Astrocyte (in vitro differentiated cells and primary cell): ENCODE data around the gene JMJD6. TPM values are rescaled to one million over a fixed set of nuclear protein-coding genes. Genes with fewer than 3 reads are reported as not detected.

Experiments
- DNase-seq: peaks from one replicate; pipeline ENCODE4 v3.0.0-alpha.2; 2010; ENCODE audit warnings: low read depth
- FAIRE-seq: peaks from 2 replicates; lab custom pipeline; 2011; peaks lifted over from hg19 to GRCh38; lab: Jason Lieb, UNC
- H2AFZ ChIP-seq: 2 replicates; pipeline ENCODE4 v1.6.0; 2012; ENCODE audit warnings: low read depth, low read length, inconsistent platforms
- H3K27ac ChIP-seq: 2 replicates; pipeline ENCODE4 v1.5.1; 2011; ENCODE audit warnings: low read depth, low read length, inconsistent platforms
- H3K27me3 ChIP-seq: 2 replicates; pipeline ENCODE4 v1.6.0; 2011; ENCODE audit warnings: low read length, inconsistent platforms; ENCODE audit not compliant: insufficient read depth
- H3K36me3 ChIP-seq: 2 replicates; pipeline ENCODE4 v1.5.1; 2011; ENCODE audit warnings: low read length, inconsistent platforms; ENCODE audit not compliant: insufficient read depth
- H3K4me1 ChIP-seq: 2 replicates; pipeline ENCODE4 v1.5.1; 2011; ENCODE audit warnings: low read length, inconsistent platforms; ENCODE audit not compliant: insufficient read depth
- H3K4me2 ChIP-seq: 2 replicates; pipeline ENCODE4 v1.6.0; 2012; ENCODE audit warnings: low read length, inconsistent platforms
- H3K4me3 ChIP-seq: 2 replicates; pipeline ENCODE4 v1.5.1; 2011; ENCODE audit warnings: low read depth, mild to moderate bottlenecking, low read length, inconsistent platforms; ENCODE audit not compliant: insufficient read depth
- H3K79me2 ChIP-seq: 2 replicates; pipeline ENCODE4 v1.6.0; 2012; ENCODE audit warnings: mild to moderate bottlenecking, low read length, inconsistent platforms; ENCODE audit not compliant: insufficient read depth
- H3K9ac ChIP-seq: 2 replicates; pipeline ENCODE4 v1.6.0; 2012; ENCODE audit warnings: mild to moderate bottlenecking, low read length, inconsistent platforms
- H3K9me3 ChIP-seq: 2 replicates; pipeline ENCODE4 v1.5.1; 2012; ENCODE audit warnings: low read depth, mild to moderate bottlenecking, low read length, inconsistent platforms; ENCODE audit not compliant: insufficient read depth
- H4K20me1 ChIP-seq: 2 replicates; pipeline ENCODE4 v1.6.0; 2012; ENCODE audit warnings: low read length, inconsistent platforms; ENCODE audit not compliant: insufficient read depth
- H3K27ac Mint-ChIP-seq: one replicate; pipeline ENCODE4 v1.8.0; 2021; ENCODE audit warnings: mild to moderate bottlenecking, mixed read lengths; ENCODE audit not compliant: unreplicated experiment
- H3K27me3 Mint-ChIP-seq: one replicate; pipeline ENCODE4 v1.8.0; 2021; ENCODE audit warnings: low read depth, mixed read lengths; ENCODE audit not compliant: unreplicated experiment
- H3K36me3 Mint-ChIP-seq: one replicate; pipeline ENCODE4 v1.8.0; 2021; ENCODE audit warnings: low read depth, mixed read lengths; ENCODE audit not compliant: unreplicated experiment
- H3K4me1 Mint-ChIP-seq: one replicate; pipeline ENCODE4 v1.8.0; 2021; ENCODE audit warnings: low read depth, mixed read lengths; ENCODE audit not compliant: unreplicated experiment
- H3K4me3 Mint-ChIP-seq: one replicate; pipeline ENCODE4 v1.8.0; 2021; ENCODE audit warnings: mild to moderate bottlenecking, moderate library complexity, mixed read lengths; ENCODE audit not compliant: unreplicated experiment
- H3K9me3 Mint-ChIP-seq: one replicate; pipeline ENCODE4 v1.8.0; 2021; ENCODE audit warnings: mild to moderate bottlenecking, mixed read lengths; ENCODE audit not compliant: unreplicated experiment
- EZH2 ChIP-seq: IDR thresholded peaks from 2 replicates; pipeline ENCODE4 v1.6.1; 2012; ENCODE audit warnings: mild to moderate bottlenecking, low read length, inconsistent platforms; ENCODE audit not compliant: insufficient read depth
- total RNA-seq: library from RNA; stranded (reverse); gene quantifications from 2 replicates; pipeline ENCODE4 v1.2.1, GENCODE V29; 2021
- TF ChIP-seq, protein P1 (sequence below): IDR thresholded peaks from 2 replicates; pipeline ENCODE4 v1.5.1; 2011; ENCODE audit warnings: low read depth, mild to moderate bottlenecking, inconsistent platforms, low read length, moderate library complexity; ENCODE audit not compliant: insufficient read depth

JMJD6 gene
- total RNA-seq, 1 donor from 2014 or later = 45.5 TPM

DNA sequence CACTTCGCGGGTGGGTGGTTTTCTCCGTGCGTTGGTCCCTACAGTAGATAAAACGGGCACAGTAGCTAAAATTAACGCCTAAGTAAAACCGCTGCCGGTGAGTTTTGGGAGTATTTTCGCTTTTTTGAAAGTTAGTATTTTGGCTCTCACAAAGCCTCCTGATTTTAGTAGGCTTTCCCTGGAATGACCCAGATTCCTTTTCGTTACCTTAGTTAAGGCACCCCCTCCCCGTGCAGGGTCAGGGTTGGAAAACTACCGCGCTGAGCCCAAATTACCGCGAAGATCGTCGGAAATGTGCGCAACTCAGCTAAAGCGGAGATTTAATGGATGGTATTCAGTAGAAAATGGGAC, 54.5 kb downstream of the JMJD6 start:
- Mint-ChIP-seq H3K27me3 (no peaks in the 10 kb centered on the region), H3K36me3 (peaks cover 8% of the 10 kb centered on the region), H3K27ac (peak overlapping the region; percentile 67), H3K4me3 (peak overlapping the region; percentile 91), H3K9me3 (no peaks in the 10 kb centered on the region), H3K4me1 (peaks cover 13% of the 10 kb centered on the region)
- H3K4me1 ChIP-seq = peaks cover 14% of the 10 kb centered on the region
- H4K20me1 ChIP-seq = no peaks in the 10 kb centered on the region
- no peaks in the 10 kb centered on the region for H3K36me3 ChIP-seq
- FAIRE-seq (no peak), DNase-seq (no peak)
- TF ChIP-seq EZH2 = no peak
- TF ChIP-seq, protein P1, sequence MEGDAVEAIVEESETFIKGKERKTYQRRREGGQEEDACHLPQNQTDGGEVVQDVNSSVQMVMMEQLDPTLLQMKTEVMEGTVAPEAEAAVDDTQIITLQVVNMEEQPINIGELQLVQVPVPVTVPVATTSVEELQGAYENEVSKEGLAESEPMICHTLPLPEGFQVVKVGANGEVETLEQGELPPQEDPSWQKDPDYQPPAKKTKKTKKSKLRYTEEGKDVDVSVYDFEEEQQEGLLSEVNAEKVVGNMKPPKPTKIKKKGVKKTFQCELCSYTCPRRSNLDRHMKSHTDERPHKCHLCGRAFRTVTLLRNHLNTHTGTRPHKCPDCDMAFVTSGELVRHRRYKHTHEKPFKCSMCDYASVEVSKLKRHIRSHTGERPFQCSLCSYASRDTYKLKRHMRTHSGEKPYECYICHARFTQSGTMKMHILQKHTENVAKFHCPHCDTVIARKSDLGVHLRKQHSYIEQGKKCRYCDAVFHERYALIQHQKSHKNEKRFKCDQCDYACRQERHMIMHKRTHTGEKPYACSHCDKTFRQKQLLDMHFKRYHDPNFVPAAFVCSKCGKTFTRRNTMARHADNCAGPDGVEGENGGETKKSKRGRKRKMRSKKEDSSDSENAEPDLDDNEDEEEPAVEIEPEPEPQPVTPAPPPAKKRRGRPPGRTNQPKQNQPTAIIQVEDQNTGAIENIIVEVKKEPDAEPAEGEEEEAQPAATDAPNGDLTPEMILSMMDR = no peak
- H3K27me3 ChIP-seq = no peaks in the 10 kb centered on the region
- H3K9me3 ChIP-seq = no peaks in the 10 kb centered on the region
- peak overlapping the region; percentile 81 for H3K4me3 ChIP-seq
- no peaks in the 10 kb centered on the region for H3K79me2 ChIP-seq
- peak overlapping the region; percentile 54 for H2AFZ ChIP-seq
- peak overlapping the region; percentile 89 for H3K4me2 ChIP-seq
- peak overlapping the region; percentile 83 for H3K9ac ChIP-seq
- peak overlapping the region; percentile 51 for H3K27ac ChIP-seq

DNA sequence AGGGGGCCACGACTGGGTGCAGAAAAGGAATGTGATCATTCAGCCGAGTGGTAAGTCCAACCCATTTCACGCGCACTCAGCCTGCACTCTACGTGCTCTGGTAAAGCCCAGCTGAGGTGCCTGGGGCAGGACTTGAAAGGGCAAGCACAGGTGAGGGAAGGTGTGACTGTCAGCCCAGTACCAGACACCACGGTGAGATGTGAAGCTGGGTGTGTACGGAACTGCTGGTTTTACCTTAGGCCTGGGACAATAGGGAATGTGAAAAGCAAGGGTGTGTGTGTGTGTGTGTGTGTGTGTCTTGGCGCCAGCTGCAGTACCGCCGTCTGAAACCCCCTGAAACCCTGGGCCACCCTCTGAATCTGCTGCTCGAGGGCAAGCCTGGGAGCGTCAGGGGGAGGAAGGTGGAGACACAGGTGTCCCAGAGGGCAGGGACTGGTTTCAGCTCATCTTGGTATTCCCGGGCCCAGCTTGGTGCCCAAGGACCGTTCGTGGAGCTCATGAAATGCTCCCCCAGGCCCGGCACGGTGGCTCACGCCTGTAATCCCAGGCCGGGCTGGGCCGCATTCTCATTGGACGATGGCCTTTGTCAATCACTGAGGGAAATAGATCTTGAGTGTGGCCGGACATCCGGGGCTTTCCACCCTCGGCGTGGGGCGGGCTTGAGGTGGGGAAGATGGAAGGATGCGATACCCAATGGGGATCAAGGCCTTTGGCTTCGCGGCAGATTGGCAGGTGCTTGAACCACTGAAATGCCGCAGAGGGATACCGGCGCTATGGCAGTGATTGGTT, 55.1 kb downstream of the JMJD6 start:
- Mint-ChIP-seq H3K36me3 (peaks cover 8% of the 10 kb centered on the region), H3K4me3 (peak overlapping the region; percentile 91), H3K27ac (peak overlapping the region; percentile 67), H3K27me3 (no peaks in the 10 kb centered on the region), H3K9me3 (no peaks in the 10 kb centered on the region), H3K4me1 (peaks cover 13% of the 10 kb centered on the region)
- no peak for TF ChIP-seq EZH2
- TF ChIP-seq, protein P1 = no peak
- Histone ChIP-seq H3K9ac (peak overlapping the region; percentile 83), H3K27ac (peak overlapping the region; percentile 49), H2AFZ (peak overlapping the region; percentile 90), H3K36me3 (no peaks in the 10 kb centered on the region), H3K4me1 (peaks cover 14% of the 10 kb centered on the region), H3K4me2 (peak overlapping the region; percentile 89), H3K4me3 (peak overlapping the region; percentile 81), H3K79me2 (no peaks in the 10 kb centered on the region), H3K9me3 (no peaks in the 10 kb centered on the region), H4K20me1 (no peaks in the 10 kb centered on the region), H3K27me3 (no peaks in the 10 kb centered on the region)
- peak; percentile 100 for DNase-seq
- peak; percentile 77 for FAIRE-seq

DNA sequence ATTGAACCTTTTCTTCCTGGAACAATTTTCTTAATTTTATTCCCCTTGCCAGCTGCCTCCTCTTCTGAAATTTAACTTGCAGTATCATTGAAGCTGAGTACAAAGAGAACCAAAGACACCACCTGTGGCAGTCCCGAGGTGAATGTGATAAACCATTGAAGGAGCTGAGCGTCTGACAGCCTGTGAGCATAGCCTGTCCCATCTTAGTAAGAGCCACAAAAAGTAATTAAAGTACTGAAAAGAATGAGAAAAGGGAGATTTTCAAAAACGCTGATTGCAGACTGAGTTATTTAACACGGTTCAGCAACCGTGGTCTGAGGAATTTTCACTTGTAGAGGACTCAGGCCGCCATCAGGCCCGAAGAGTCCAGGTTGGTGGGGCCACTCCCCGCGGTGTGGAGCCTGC, 55.7 kb downstream of the JMJD6 start:
- H3K36me3 Mint-ChIP-seq = peaks cover 8% of the 10 kb centered on the region
- H3K4me2 ChIP-seq = peak overlapping the region; percentile 89
- H3K4me3 ChIP-seq = no peak overlapping the region
- H3K79me2 ChIP-seq = no peaks in the 10 kb centered on the region
- H3K27me3 ChIP-seq = peaks cover 1% of the 10 kb centered on the region
- H3K36me3 ChIP-seq = no peaks in the 10 kb centered on the region
- TF ChIP-seq, protein P1 = no peak
- TF ChIP-seq EZH2 = no peak
- no peak for FAIRE-seq
- peak overlapping the region; percentile 67 for H3K27ac Mint-ChIP-seq
- H3K4me3 Mint-ChIP-seq = peak overlapping the region; percentile 91
- no peaks in the 10 kb centered on the region for H4K20me1 ChIP-seq
- no peak overlapping the region for H3K27ac ChIP-seq
- DNase-seq = no peak
- H3K4me1 Mint-ChIP-seq = peaks cover 13% of the 10 kb centered on the region
- peak overlapping the region; percentile 90 for H2AFZ ChIP-seq
- no peaks in the 10 kb centered on the region for H3K27me3 Mint-ChIP-seq
- H3K9me3 Mint-ChIP-seq = no peaks in the 10 kb centered on the region
- no peaks in the 10 kb centered on the region for H3K9me3 ChIP-seq
- H3K4me1 ChIP-seq = peaks cover 14% of the 10 kb centered on the region
- peak overlapping the region; percentile 67 for H3K9ac ChIP-seq
